SK-N-SH treated with all-trans-retinoic acid at 6 μM for 48 hours (cell line): Measurements from ENCODE around the gene PMEPA1.

Source experiments
- ATAC-seq: fragments of 200-7000 bp; cut with Tn5 transposase; 3 replicates; pipeline ENCODE4 v1.9.1; 2020; ENCODE audit warnings: mild to moderate bottlenecking, moderate library complexity
- ARNTL ChIP-seq: fragments of 450-650 bp; formaldehyde crosslinking; IDR thresholded peaks from 2 replicates; pipeline ENCODE4 v1.5.0; 2020; ENCODE audit warnings: low read depth, mild to moderate bottlenecking, moderate library complexity, borderline replicate concordance
- BACH2 ChIP-seq: fragments of 250-450 bp; sonication (Bioruptor Pico); IDR thresholded peaks from 2 replicates; pipeline ENCODE4 v1.9.0; 2021; ENCODE audit warnings: mild to moderate bottlenecking, borderline replicate concordance
- CREB5 ChIP-seq: fragments of 250-450 bp; sonication (Bioruptor Pico); IDR thresholded peaks from 2 replicates; pipeline ENCODE4 v1.5.1; 2020; ENCODE audit warnings: low read depth, mild to moderate bottlenecking, moderate library complexity
- GLIS3 ChIP-seq: fragments of 250-450 bp; sonication (Bioruptor Pico); IDR thresholded peaks from 2 replicates; pipeline ENCODE4 v1.5.0; 2020; ENCODE audit warnings: mild to moderate bottlenecking, moderate library complexity
- OSR1 ChIP-seq: fragments of 250-450 bp; sonication (Bioruptor Pico); IDR thresholded peaks from 2 replicates; pipeline ENCODE4 v1.8.0; 2022; ENCODE audit warnings: moderate library complexity, mild to moderate bottlenecking, inconsistent platforms
- PATZ1 ChIP-seq: fragments of 250-450 bp; sonication (Bioruptor Pico); IDR thresholded peaks from 2 replicates; pipeline ENCODE4 v1.8.0; 2020; ENCODE audit warnings: mild to moderate bottlenecking, moderate library complexity, borderline replicate concordance
- POU6F1 ChIP-seq: fragments of 250-450 bp; sonication (Bioruptor Pico); IDR thresholded peaks from 2 replicates; pipeline ENCODE4 v1.8.0; 2021; ENCODE audit warnings: low read depth, mild to moderate bottlenecking, moderate library complexity, borderline replicate concordance
- PPARA ChIP-seq: fragments of 250-450 bp; sonication (Bioruptor Pico); IDR thresholded peaks from 2 replicates; pipeline ENCODE4 v1.5.0; 2020; ENCODE audit warnings: mild to moderate bottlenecking, borderline replicate concordance
- RARB ChIP-seq: fragments of 250-450 bp; sonication (Bioruptor Pico); IDR thresholded peaks from 2 replicates; pipeline ENCODE4 v1.8.0; 2021; ENCODE audit warnings: mild to moderate bottlenecking, moderate library complexity
- SNAI2 ChIP-seq: fragments of 250-450 bp; sonication (Bioruptor Pico); IDR thresholded peaks from 2 replicates; pipeline ENCODE4 v1.5.0; 2020; ENCODE audit warnings: mild to moderate bottlenecking, moderate library complexity
- TCF4 ChIP-seq: fragments of 250-450 bp; sonication (Bioruptor Pico); IDR thresholded peaks from 2 replicates; pipeline ENCODE4 v1.8.0; 2021; ENCODE audit warnings: mild to moderate bottlenecking, moderate library complexity, borderline replicate concordance
- TSHZ2 ChIP-seq: fragments of 250-450 bp; sonication (Bioruptor Pico); IDR thresholded peaks from 2 replicates; pipeline ENCODE4 v1.5.0; 2020; ENCODE audit warnings: mild to moderate bottlenecking, moderate library complexity
- ZFP3 ChIP-seq: fragments of 250-450 bp; sonication (Bioruptor Pico); IDR thresholded peaks from 2 replicates; pipeline ENCODE4 v1.5.0; 2020; ENCODE audit warnings: mild to moderate bottlenecking, moderate library complexity
- ZFP30 ChIP-seq: fragments of 450-650 bp; formaldehyde crosslinking; IDR thresholded peaks from 2 replicates; pipeline ENCODE4 v1.5.0; 2022; ENCODE audit warnings: mild to moderate bottlenecking, moderate library complexity
- ZNF565 ChIP-seq: fragments of 450-650 bp; formaldehyde crosslinking; conservative IDR thresholded peaks from 2 replicates; pipeline ENCODE4 v1.5.0; 2020; ENCODE audit warnings: low read depth, mild to moderate bottlenecking, moderate library complexity
- ZNF70 ChIP-seq: fragments of 450-650 bp; formaldehyde crosslinking; IDR thresholded peaks from 2 replicates; pipeline ENCODE4 v1.5.0; 2020; ENCODE audit warnings: mild to moderate bottlenecking, moderate library complexity
- ZNF8 ChIP-seq: fragments of 450-650 bp; formaldehyde crosslinking; IDR thresholded peaks from 2 replicates; pipeline ENCODE4 v1.5.0; 2020; ENCODE audit warnings: mild to moderate bottlenecking, moderate library complexity

The PMEPA1 gene

GRCh38 chr20:57650756-57651483 lies 58.9 kb downstream of the PMEPA1 start:
- no peak for ATAC-seq
- TF ChIP-seq OSR1 (no peak), PPARA (CRISPR knock-in tag) (no peak), TSHZ2 (CRISPR knock-in tag) (no peak), CREB5 (CRISPR knock-in tag) (no peak), GLIS3 (CRISPR knock-in tag) (no peak), ZFP30 (CRISPR knock-in tag) (no peak), TCF4 (CRISPR knock-in tag) (no peak), RARB (CRISPR knock-in tag) (no peak), POU6F1 (CRISPR knock-in tag) (no peak), SNAI2 (CRISPR knock-in tag) (no peak), ZNF70 (CRISPR knock-in tag) (no peak), ARNTL (CRISPR knock-in tag) (no peak), PATZ1 (CRISPR knock-in tag) (no peak)

GRCh38 chr20:57650266-57650665 lies 59.5 kb downstream of the PMEPA1 start:
- ATAC-seq = no peak
- TF ChIP-seq SNAI2 (CRISPR knock-in tag) = no peak
- TF ChIP-seq RARB (CRISPR knock-in tag) = no peak
- TF ChIP-seq BACH2 (CRISPR knock-in tag) = no peak
- no peak for TF ChIP-seq PATZ1 (CRISPR knock-in tag)
- no peak for TF ChIP-seq ARNTL (CRISPR knock-in tag)
- TF ChIP-seq POU6F1 (CRISPR knock-in tag) = no peak
- TF ChIP-seq GLIS3 (CRISPR knock-in tag) = no peak
- no peak for TF ChIP-seq ZFP3 (CRISPR knock-in tag)
- no peak for TF ChIP-seq TCF4 (CRISPR knock-in tag)
- no peak for TF ChIP-seq ZNF8
- TF ChIP-seq ZNF70 (CRISPR knock-in tag) = no peak
- no peak for TF ChIP-seq ZNF565 (CRISPR knock-in tag)
- TF ChIP-seq OSR1 = no peak
- TF ChIP-seq, all 23 proteins: peak for 0
